GM10248 (cell line): ENCODE data around the gene TTC32.

Source experiments
- CTCF ChIA-PET: fragments of 300-600 bp; sonication (Branson Sonifier 250); formaldehyde crosslinking; extraction: SDS; loops from one replicate; lab custom pipeline; 2021; ENCODE audit warnings: antibody characterized with exemption; lab: Yijun Ruan, JAX
- POLR2A ChIA-PET: fragments of 350-650 bp; sonication (Branson Sonifier 250); formaldehyde crosslinking; extraction: SDS; loops from one replicate; lab custom pipeline; 2020; ENCODE audit warnings: antibody characterized with exemption; lab: Yijun Ruan, JAX
- DNase-seq: peaks from one replicate; pipeline ENCODE4 v3.0.0; 2012; ENCODE audit errors: extremely low spot score
- TF ChIP-seq, protein P1 (sequence below): IDR thresholded peaks from 2 replicates; pipeline ENCODE4 v1.5.1; 2012; ENCODE audit warnings: mild to moderate bottlenecking, low read depth; ENCODE audit errors: extremely low read depth, missing control alignments, control extremely low read depth

The TTC32 gene

DNA sequence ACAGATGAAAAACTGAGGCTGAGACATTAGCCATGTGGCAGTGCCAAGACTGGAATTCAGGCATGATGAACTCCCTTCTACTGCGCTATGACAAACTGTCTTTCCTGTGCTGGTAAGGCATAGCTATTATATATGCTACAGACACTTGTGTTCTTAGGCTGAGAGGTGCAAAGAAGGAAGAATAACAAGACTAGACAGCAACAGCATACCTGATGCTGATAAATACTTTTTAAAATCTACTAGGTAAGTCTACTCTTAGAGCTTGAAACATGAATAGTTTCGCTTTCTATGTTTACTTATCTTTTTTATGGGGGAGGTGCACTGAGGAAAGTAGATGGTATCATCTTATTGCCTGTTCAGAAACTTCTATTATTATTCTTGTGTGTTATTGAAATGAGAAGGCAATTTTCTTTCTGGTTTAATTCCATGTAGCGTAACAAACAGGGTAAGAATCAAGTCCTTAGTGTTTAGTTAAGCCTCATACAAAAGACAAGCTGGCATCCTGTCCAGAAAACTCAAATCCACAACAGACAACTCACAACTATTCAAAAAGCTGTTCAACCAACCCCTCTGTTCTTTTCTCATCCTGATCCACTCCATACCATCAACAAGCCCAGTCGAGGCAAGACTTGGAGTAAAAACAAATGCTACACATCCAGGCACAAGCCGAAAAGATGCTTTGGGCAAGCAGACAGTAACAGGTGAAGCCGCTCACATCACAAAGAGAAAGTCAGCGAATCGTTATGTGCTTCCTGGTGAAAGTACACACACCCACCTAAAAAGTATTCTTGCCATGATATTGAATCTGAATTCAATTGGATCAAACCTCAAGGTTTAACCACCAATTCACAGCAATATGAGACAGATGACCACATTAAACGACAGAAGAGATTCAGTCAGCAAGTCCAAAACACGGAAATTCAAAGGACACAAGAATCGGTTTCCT is 1.5 kb downstream of the TTC32 start:
- TF ChIP-seq, protein P1, sequence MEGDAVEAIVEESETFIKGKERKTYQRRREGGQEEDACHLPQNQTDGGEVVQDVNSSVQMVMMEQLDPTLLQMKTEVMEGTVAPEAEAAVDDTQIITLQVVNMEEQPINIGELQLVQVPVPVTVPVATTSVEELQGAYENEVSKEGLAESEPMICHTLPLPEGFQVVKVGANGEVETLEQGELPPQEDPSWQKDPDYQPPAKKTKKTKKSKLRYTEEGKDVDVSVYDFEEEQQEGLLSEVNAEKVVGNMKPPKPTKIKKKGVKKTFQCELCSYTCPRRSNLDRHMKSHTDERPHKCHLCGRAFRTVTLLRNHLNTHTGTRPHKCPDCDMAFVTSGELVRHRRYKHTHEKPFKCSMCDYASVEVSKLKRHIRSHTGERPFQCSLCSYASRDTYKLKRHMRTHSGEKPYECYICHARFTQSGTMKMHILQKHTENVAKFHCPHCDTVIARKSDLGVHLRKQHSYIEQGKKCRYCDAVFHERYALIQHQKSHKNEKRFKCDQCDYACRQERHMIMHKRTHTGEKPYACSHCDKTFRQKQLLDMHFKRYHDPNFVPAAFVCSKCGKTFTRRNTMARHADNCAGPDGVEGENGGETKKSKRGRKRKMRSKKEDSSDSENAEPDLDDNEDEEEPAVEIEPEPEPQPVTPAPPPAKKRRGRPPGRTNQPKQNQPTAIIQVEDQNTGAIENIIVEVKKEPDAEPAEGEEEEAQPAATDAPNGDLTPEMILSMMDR = no peak
- peak; percentile 28 for DNase-seq
- ChIA-PET CTCF (interaction anchor here (0.8 to 1.3 kb wide), 3 partner anchors 15 to 115 kb away, joined by 3 read pairs; no protein-coding TSS in a partner anchor), POLR2A (interaction anchor here (0.6 kb wide), 1 partner anchor 155 kb away, joined by 3 read pairs; no protein-coding TSS in a partner anchor)

DNA sequence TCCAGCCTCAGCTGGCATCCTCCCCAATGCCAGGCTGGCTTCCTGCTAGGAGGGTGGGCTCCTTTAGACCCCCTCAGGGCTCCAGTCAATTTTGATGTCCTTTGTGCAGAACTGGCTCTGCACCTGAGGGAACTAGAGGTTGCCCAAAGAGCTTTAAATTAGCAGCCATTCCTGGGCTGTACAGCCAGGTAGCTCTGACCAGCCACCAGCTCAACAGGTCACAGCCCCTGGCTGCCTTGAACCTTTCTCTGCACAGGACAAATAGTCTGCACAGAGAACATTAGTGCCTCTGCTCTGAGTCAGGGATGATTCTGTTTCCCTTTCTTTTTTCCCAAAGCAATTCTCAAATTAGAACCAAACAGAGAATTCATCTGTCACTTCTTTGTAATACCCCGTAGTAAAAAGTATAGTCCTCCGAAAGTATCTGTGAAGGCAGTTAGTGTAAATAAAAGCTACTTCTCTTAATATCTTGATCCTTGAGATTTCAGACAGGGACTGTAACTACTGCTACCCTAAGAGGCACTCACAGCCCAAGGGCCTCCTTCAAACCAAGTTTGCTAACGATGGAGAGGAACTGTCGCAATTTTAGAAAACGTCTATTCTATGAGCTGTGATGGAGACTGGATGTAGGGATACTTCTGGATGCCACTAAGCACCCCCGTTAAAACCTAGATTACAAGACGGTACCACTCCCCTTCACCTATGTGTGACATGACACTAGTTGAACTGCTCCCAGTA is 3.0 kb downstream of the TTC32 start:
- ChIA-PET POLR2A (no interaction called here), CTCF (interaction anchor here (0.8 to 2.0 kb wide), 5 partner anchors 12 to 1512 kb away, joined by 3 to 8 read pairs (median 3); no protein-coding TSS in a partner anchor)
- TF ChIP-seq, protein P1 = no peak
- no peak for DNase-seq

DNA sequence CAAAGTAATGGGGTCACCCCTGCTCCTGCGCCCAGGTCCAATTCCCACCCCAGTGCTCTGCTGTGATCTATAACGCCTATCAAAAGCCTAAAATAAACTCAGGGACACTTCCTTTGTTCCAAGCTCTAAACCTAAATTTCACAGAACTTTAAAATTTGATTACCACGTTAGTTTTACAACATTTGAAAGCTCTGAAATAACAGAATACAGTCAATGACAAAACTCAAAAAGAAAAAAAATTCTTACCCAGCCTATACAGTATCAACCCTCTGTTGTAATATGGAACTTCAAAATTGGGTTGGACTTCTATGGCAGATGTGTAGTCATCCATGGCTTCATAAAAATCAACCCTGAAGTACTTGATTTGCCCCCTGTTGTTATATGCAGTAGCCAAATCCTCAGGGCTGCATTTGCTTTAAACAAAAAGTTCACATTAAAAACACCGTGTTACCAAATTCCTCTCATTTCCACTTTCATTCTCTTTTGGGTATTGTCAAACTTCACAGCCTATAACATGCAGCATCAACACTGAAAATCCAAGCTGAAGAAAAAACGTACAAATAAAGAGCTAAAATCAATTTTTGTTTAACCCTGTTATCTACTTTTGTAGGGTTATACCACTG is 4.0 kb downstream of the TTC32 start:
- TF ChIP-seq, protein P1 = no peak
- DNase-seq = no peak
- ChIA-PET POLR2A (no interaction called here), CTCF (interaction anchor here (0.8 to 2.0 kb wide), 6 partner anchors 13 to 1511 kb away, joined by 3 to 8 read pairs (median 3); no protein-coding TSS in a partner anchor)

DNA sequence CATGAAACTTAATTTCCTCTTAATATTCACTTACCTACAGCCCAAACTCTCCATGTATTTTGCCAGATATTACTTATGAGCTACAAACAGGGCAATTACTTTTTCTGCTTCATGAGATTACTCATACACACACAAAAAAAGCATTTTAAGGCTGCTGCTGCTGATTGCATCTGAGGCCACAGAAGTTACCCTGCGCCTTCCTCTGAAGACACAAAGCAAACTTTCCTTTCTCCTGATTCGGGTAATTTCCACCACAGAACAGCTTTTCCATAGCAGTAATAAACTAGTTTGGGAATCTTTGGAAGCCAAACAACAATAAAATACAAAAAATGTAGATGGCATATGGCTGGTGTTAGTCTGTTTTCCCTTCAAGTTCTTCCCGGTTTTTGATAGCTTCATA is 6.2 kb downstream of the TTC32 start:
- POLR2A ChIA-PET = no interaction called here
- CTCF ChIA-PET = interaction anchor here (1.4 kb wide), 1 partner anchor 93 kb away, joined by 3 read pairs; no protein-coding TSS in a partner anchor
- TF ChIP-seq, protein P1 = no peak
- no peak for DNase-seq

DNA sequence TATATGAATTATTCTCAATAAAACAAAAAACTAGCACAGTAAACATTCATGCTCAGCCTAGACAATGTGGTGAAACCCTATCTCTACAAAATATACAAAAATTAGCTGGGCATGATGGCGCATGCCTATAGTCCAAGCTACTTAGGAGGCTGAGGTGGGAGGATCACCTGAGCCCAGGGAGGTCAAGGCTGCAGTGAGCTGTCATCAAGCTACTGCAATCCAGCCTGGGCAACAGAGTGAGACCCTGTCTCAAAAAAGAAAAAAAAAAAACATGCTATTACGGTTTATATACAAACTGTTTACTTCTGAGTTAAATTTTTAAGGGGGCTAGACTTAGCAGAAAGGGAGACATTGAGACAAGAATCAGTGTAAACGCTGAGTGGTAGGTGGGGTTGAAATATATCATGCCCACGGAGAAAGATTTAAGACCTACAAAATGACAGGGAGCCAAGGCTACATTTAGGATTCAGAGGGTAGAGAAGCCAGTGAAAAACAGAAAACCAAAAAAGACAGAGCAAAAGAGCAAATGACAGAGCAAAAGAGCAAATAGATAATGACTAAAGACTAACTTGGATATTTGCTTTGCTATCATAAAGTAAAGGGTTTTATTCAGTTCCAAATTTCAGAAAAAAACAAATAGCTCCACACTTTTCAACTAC is 7.5 kb downstream of the TTC32 start:
- TF ChIP-seq, protein P1 = no peak
- DNase-seq = no peak
- ChIA-PET CTCF (interaction anchor here (1.3 kb wide), 1 partner anchor 15 kb away, joined by 3 read pairs; no protein-coding TSS in a partner anchor), POLR2A (no interaction called here)
